GM12864 (cell line): Measurements from ENCODE around the gene SPAG17.

Experiments
- DNase-seq: peaks from one replicate; pipeline ENCODE4 v3.0.0-alpha.2; 2011; ENCODE audit warnings: low read depth
- H3K4me3 ChIP-seq: 2 replicates; pipeline ENCODE4 v1.5.1; 2011; ENCODE audit warnings: mild to moderate bottlenecking, low read depth, low read length, control low read depth
- CTCF ChIP-seq: IDR thresholded peaks from 2 replicates; pipeline ENCODE4 v1.5.1; 2011; ENCODE audit warnings: low read depth, mild to moderate bottlenecking, moderate library complexity, low read length, control low read depth, inconsistent platforms; ENCODE audit errors: missing control alignments

SPAG17 gene

GRCh38 chr1:118185084-118185832 lies at the start of gene SPAG17:
SPAG17 (minus strand) TSS chr1:118185228; CDS start chr1:118185157, 71 bp downstream.
- DNase-seq = no peak
- no peak within 1 kb of the TSS for H3K4me3 ChIP-seq
- no peak for TF ChIP-seq CTCF

- no peak overlapping the region for H3K4me3 ChIP-seq
- DNase-seq = no peak
- no peak for TF ChIP-seq CTCF
Observed at GRCh38 chr1:118225471-118225870, 40.4 kb upstream of the SPAG17 start.

- DNase-seq = no peak
- peak; percentile 28 for TF ChIP-seq CTCF
- H3K4me3 ChIP-seq = no peak overlapping the region
Observed at GRCh38 chr1:118223426-118223825, 38.4 kb upstream of the SPAG17 start.

GRCh38 chr1:118219438-118219837 lies 34.4 kb upstream of the SPAG17 start:
- DNase-seq = no peak
- no peak for TF ChIP-seq CTCF
- H3K4me3 ChIP-seq = no peak overlapping the region

- no peak for TF ChIP-seq CTCF
- no peak overlapping the region for H3K4me3 ChIP-seq
- no peak for DNase-seq
Observed at GRCh38 chr1:118217141-118217838, 32.3 kb upstream of the SPAG17 start.

GRCh38 chr1:118214866-118215265 lies 29.8 kb upstream of the SPAG17 start:
- TF ChIP-seq CTCF = no peak
- no peak overlapping the region for H3K4me3 ChIP-seq
- no peak for DNase-seq
